Panc1 (cell line): Measurements from ENCODE around the gene TMX1. TPM values are rescaled to one million over a fixed set of nuclear protein-coding genes. Genes with fewer than 3 reads are reported as not detected.

Source experiments
- ATAC-seq: fragments of 200-7000 bp; cut with Tn5 transposase; 2 replicates; pipeline ENCODE4 v1.9.1; 2020; ENCODE audit warnings: mild to moderate bottlenecking, moderate library complexity
- BruUV-seq: library from RNA; stranded (reverse); fragments of 400-500 nt; replicated peaks from 2 replicates; lab custom pipeline; 2021; lab: Mats Ljungman, UMichigan
- CTCF ChIA-PET: fragments of 300-600 bp; sonication (Branson Sonifier 250); formaldehyde crosslinking; loops from one replicate; lab custom pipeline; 2022; ENCODE audit warnings: antibody characterized with exemption; lab: Charles Lee
- POLR2A ChIA-PET: fragments of 300-600 bp; sonication (Branson Sonifier 250); formaldehyde crosslinking; loops from one replicate; lab custom pipeline; 2022; ENCODE audit warnings: antibody characterized with exemption; lab: Charles Lee
- DNase-seq: peaks from one replicate; pipeline ENCODE4 v3.0.0-alpha.2; 2010; ENCODE audit warnings: low read depth, low spot score
- H3K27ac ChIP-seq: 2 replicates; pipeline ENCODE4 v1.5.1; 2011; ENCODE audit warnings: mild to moderate bottlenecking, low read length, inconsistent platforms
- H3K27me3 ChIP-seq: fragments of 200-500 bp; sonication (Bioruptor generic); 2 replicates; pipeline ENCODE4 v1.6.0; 2014; ENCODE audit warnings: low read length, inconsistent platforms; ENCODE audit not compliant: control insufficient read depth, insufficient read depth
- H3K36me3 ChIP-seq: fragments of 200-500 bp; sonication (Bioruptor generic); 2 replicates; pipeline ENCODE4 v1.5.1; 2014; ENCODE audit warnings: inconsistent platforms, mild to moderate bottlenecking, low read length, moderate library complexity; ENCODE audit not compliant: control insufficient read depth, insufficient read depth
- H3K4me1 ChIP-seq: 2 replicates; pipeline ENCODE4 v1.5.1; 2011; ENCODE audit warnings: inconsistent platforms, mild to moderate bottlenecking, low read length, moderate library complexity; ENCODE audit not compliant: control insufficient read depth, insufficient read depth
- H3K4me3 ChIP-seq, 2 experiments: 2 replicates each; pipeline ENCODE4 v1.5.1; 2011 to 2012; ENCODE audit warnings: low read depth in 2 of 2, low read length in 2 of 2, mild to moderate bottlenecking in 2 of 2, inconsistent platforms in 1 of 2, moderate library complexity in 1 of 2
- H3K9me3 ChIP-seq: fragments of 200-500 bp; sonication (Bioruptor generic); 2 replicates; pipeline ENCODE4 v1.5.1; 2014; ENCODE audit warnings: low read depth, mild to moderate bottlenecking, inconsistent platforms, low read length, moderate library complexity; ENCODE audit not compliant: control insufficient read depth, insufficient read depth
- CTCF ChIP-seq: fragments of 450-650 bp; IDR thresholded peaks from 2 replicates; pipeline ENCODE4 v1.5.1; 2017; ENCODE audit warnings: mild to moderate bottlenecking
- POLR2AphosphoS5 ChIP-seq: IDR thresholded peaks from 2 replicates; pipeline ENCODE4 v1.6.1; 2012; ENCODE audit warnings: mild to moderate bottlenecking, low read depth, low read length, moderate library complexity
- REST ChIP-seq, 2 experiments: IDR thresholded peaks; 2 replicates each; pipeline ENCODE4 v1.6.1; 2011 to 2012; ENCODE audit warnings: low read depth in 2 of 2, control low read depth in 1 of 2, low read length in 1 of 2, mild to moderate bottlenecking in 1 of 2, moderate library complexity in 1 of 2; ENCODE audit not compliant: insufficient read depth in 1 of 2
- SIN3A ChIP-seq: IDR thresholded peaks from 2 replicates; pipeline ENCODE4 v1.6.1; 2012; ENCODE audit warnings: low read depth, mild to moderate bottlenecking, low read length, moderate library complexity, borderline replicate concordance; ENCODE audit not compliant: insufficient read depth
- TCF7L2 ChIP-seq: IDR thresholded peaks from 2 replicates; pipeline ENCODE4 v1.6.1; 2011; ENCODE audit warnings: mild to moderate bottlenecking, low read depth, low read length, inconsistent platforms
- in situ Hi-C: cut with HindIII; loops from 2 replicates; pipeline ENCODE4 v1.10.0; 2016; ENCODE audit warnings: low sequenced_read_pairs, low pct_unique_long_range_greater_than_20kb
- intact Hi-C: fragments of 100-400 bp; cut with micrococcal nuclease; formaldehyde crosslinking; loops from one replicate; pipeline ENCODE4 v1.10.0; 2022; ENCODE audit not compliant: unreplicated experiment
- total RNA-seq: library from RNA; stranded (reverse); gene quantifications from one replicate; pipeline ENCODE4 v1.2.1, GENCODE V29; 2021; ENCODE audit not compliant: unreplicated experiment

TMX1 gene
- total RNA-seq, 1 experiment from 2014 or later, result 34.9 TPM

GRCh38 chr14:51297066-51297465 lies 57.0 kb downstream of the TMX1 start:
- no peak overlapping the region for H3K27ac ChIP-seq
- no peaks in the 10 kb centered on the region for H3K27me3 ChIP-seq
- ATAC-seq (no peak), DNase-seq (no peak)
- intact Hi-C loops (no loop called here), in situ Hi-C loops (no loop called here)
- ChIA-PET CTCF (no interaction called here), POLR2A (no interaction called here)
- H3K4me3 ChIP-seq, result no peak overlapping the region
- TF ChIP-seq TCF7L2, result no peak
- TF ChIP-seq CTCF, result no peak
- no peak for TF ChIP-seq REST (IDR thresholded peaks at IDR 0.05; ENCODE audit: insufficient read depth in 1 of 2, low read depth in 2 of 2, low read length in 1 of 2)
- no peak for TF ChIP-seq SIN3A
- no peak for TF ChIP-seq POLR2AphosphoS5
- H3K9me3 ChIP-seq, result no peaks in the 10 kb centered on the region
- BruUV-seq, result no TSS peak
- H3K36me3 ChIP-seq, result no peaks in the 10 kb centered on the region
- H3K4me1 ChIP-seq, result no peaks in the 10 kb centered on the region

GRCh38 chr14:51298895-51299294 lies 58.8 kb downstream of the TMX1 start:
- H3K27ac ChIP-seq, result no peak overlapping the region
- no peak for TF ChIP-seq TCF7L2
- TF ChIP-seq SIN3A, result no peak
- TF ChIP-seq REST (IDR thresholded peaks at IDR 0.05; ENCODE audit: insufficient read depth in 1 of 2, low read depth in 2 of 2, low read length in 1 of 2), result no peak
- TF ChIP-seq POLR2AphosphoS5, result no peak
- TF ChIP-seq CTCF, result no peak
- DNase-seq, result no peak
- in situ Hi-C loops (no loop called here), intact Hi-C loops (no loop called here)
- POLR2A ChIA-PET, result interaction anchor here (0.6 kb wide), 2 partner anchors 29 to 82 kb away, joined by 3 to 5 read pairs; no protein-coding TSS in a partner anchor
- no peaks in the 10 kb centered on the region for H3K9me3 ChIP-seq
- no peaks in the 10 kb centered on the region for H3K36me3 ChIP-seq
- BruUV-seq, result no TSS peak
- H3K4me1 ChIP-seq, result no peaks in the 10 kb centered on the region
- H3K27me3 ChIP-seq, result no peaks in the 10 kb centered on the region
- H3K4me3 ChIP-seq, result no peak overlapping the region
- CTCF ChIA-PET, result no interaction called here
- ATAC-seq, result no peak
